Astrocyte (in vitro differentiated cells and primary cell): ENCODE results near the gene CWH43.
"Not testable (repeated sequence)": the region's sequence is repeated elsewhere in the genome, so short reads cannot be mapped to it uniquely, and the experiment has no call there.

Experiments used
- CTCF ChIP-seq: IDR thresholded peaks from 2 replicates; pipeline ENCODE4 v1.5.1; 2011; ENCODE audit warnings: low read depth, mild to moderate bottlenecking, inconsistent platforms, low read length, moderate library complexity; ENCODE audit not compliant: insufficient read depth
- EZH2 ChIP-seq: IDR thresholded peaks from 2 replicates; pipeline ENCODE4 v1.6.1; 2012; ENCODE audit warnings: mild to moderate bottlenecking, low read length, inconsistent platforms; ENCODE audit not compliant: insufficient read depth

- TF ChIP-seq CTCF, EZH2: not testable (repeated sequence)
Measured at GRCh38 chr4:48984005-48984404, 2.1 kb upstream of the CWH43 start.
